ENCODE results near the gene SLC39A11.
"Not testable (repeated sequence)": the region's sequence is repeated elsewhere in the genome, so short reads cannot be mapped to it uniquely, and the experiment has no call there.

The SLC39A11 gene

DNA sequence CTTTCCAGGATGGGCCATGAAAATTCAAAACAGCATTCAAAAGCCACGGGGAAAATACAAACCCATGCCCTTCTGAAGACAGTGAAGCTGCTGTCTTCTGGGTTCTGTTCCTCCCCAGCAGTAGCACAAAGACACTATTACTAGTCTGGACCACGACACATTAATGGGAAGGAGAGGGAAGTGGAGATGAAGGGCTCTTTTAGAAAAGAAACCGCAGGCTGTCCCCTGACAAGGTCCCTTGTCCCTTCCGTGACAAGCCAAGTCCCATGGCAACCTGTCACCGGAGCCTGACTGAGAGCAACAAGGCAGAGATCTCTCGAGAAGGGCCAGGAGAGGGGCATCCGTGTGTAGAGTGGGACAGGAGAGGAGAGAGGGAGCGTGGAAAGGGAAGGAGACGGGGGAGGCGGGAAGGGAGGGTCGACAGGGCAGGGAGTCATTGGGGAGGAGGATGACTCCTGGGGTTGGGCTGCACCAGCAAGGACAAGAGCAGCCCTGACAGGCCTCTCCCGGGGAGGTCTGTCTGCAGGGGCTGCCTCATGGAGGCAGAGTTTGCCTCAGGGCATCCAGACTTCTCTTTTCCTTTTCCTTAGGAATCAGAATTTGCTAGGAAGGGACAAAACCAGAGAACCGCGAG, 436.2 kb downstream of the SLC39A11 start:
- Histone ChIP-seq H4K20me1 (no peaks in the 10 kb centered on the region), H3K9ac (no peak overlapping the region), H3K36me3 (peaks cover 3% of the 10 kb centered on the region; the same call in 1 of the 2 replicates), H3K27me3 (no peaks in the 10 kb centered on the region), H3K4me1 (peaks cover 12% of the 10 kb centered on the region), H3K9me3 (no peaks in the 10 kb centered on the region), H3K27ac (no peak overlapping the region), H3K4me3 (no peak overlapping the region), H3K4me2 (no peak overlapping the region)
- no peak for TF ChIP-seq Cebpa-rat (IDR thresholded peaks at IDR 0.05)

GRCh38 chr17:72654706-72655105, 437.8 kb downstream of the SLC39A11 start:
- no peaks in the 10 kb centered on the region for H4K20me1 ChIP-seq
- no peak overlapping the region for H3K4me2 ChIP-seq
- peaks cover 24% of the 10 kb centered on the region for H3K4me1 ChIP-seq
- no peaks in the 10 kb centered on the region; the same call in 1 of the 2 replicates for H3K36me3 ChIP-seq
- no peak for TF ChIP-seq Cebpa-rat (IDR thresholded peaks at IDR 0.05)
- no peak overlapping the region for H3K9ac ChIP-seq
- no peak overlapping the region for H3K4me3 ChIP-seq
- H3K9me3 ChIP-seq, result no peaks in the 10 kb centered on the region
- H3K27ac ChIP-seq, result no peak overlapping the region
- H3K27me3 ChIP-seq, result no peaks in the 10 kb centered on the region

- Histone ChIP-seq H4K20me1 (no peaks in the 10 kb centered on the region), H3K4me2 (peak overlapping the region; percentile 21), H3K27me3 (no peaks in the 10 kb centered on the region), H3K4me1 (peaks cover 24% of the 10 kb centered on the region), H3K27ac (no peak overlapping the region), H3K9me3 (no peaks in the 10 kb centered on the region), H3K4me3 (no peak overlapping the region), H3K9ac (no peak overlapping the region), H3K36me3 (peaks cover 18% of the 10 kb centered on the region)
- TF ChIP-seq Cebpa-rat (IDR thresholded peaks at IDR 0.05), result no peak
These were observed 440.5 kb downstream of the SLC39A11 start for GRCh38 chr17:72651988-72652387.

- TF ChIP-seq Cebpa-rat (IDR thresholded peaks at IDR 0.05), result no peak
- Histone ChIP-seq H3K9me3 (no peaks in the 10 kb centered on the region), H3K27ac (no peak overlapping the region), H3K36me3 (peaks cover 42% of the 10 kb centered on the region), H3K4me3 (no peak overlapping the region), H4K20me1 (no peaks in the 10 kb centered on the region), H3K4me1 (peaks cover 24% of the 10 kb centered on the region), H3K4me2 (no peak overlapping the region), H3K27me3 (no peaks in the 10 kb centered on the region), H3K9ac (no peak overlapping the region)
These were observed 443.8 kb downstream of the SLC39A11 start for GRCh38 chr17:72648702-72649101.

DNA sequence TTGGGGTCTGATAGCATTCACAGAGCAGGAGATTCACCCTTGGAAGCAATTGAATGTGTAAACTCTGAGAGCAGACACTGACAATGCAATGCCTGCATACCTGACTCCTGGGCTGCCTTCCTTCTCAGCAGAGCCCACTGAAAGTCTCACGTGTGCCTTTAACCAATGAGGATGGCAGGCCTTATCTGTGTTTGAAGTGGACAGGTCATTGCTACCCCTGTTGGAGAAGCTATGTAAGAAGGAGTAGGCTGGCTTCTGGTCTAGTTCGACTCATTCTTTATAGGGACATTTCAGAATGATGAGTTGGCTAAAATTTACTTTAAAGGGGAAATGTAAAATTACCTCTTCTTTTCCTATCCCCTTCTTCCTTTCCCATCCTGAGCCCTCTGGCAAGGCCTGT, 446.3 kb downstream of the SLC39A11 start:
- Histone ChIP-seq H3K4me1 (peaks cover 11% of the 10 kb centered on the region), H4K20me1 (no peaks in the 10 kb centered on the region), H3K27ac (no peak overlapping the region), H3K4me2 (no peak overlapping the region), H3K9ac (no peak overlapping the region), H3K4me3 (no peak overlapping the region), H3K9me3 (no peaks in the 10 kb centered on the region), H3K27me3 (no peaks in the 10 kb centered on the region), H3K36me3 (peaks cover 42% of the 10 kb centered on the region)
- TF ChIP-seq Cebpa-rat (IDR thresholded peaks at IDR 0.05), result no peak

GRCh38 chr17:72644492-72644891, 448.0 kb downstream of the SLC39A11 start:
- H3K36me3 ChIP-seq, result peaks cover 42% of the 10 kb centered on the region
- H3K4me2 ChIP-seq, result no peak overlapping the region
- H3K27ac ChIP-seq, result no peak overlapping the region
- TF ChIP-seq Cebpa-rat (IDR thresholded peaks at IDR 0.05), result no peak
- no peaks in the 10 kb centered on the region for H3K4me1 ChIP-seq
- no peak overlapping the region for H3K9ac ChIP-seq
- peaks cover 7% of the 10 kb centered on the region for H3K9me3 ChIP-seq
- H4K20me1 ChIP-seq, result no peaks in the 10 kb centered on the region
- H3K27me3 ChIP-seq, result no peaks in the 10 kb centered on the region
- H3K4me3 ChIP-seq, result no peak overlapping the region

DNA sequence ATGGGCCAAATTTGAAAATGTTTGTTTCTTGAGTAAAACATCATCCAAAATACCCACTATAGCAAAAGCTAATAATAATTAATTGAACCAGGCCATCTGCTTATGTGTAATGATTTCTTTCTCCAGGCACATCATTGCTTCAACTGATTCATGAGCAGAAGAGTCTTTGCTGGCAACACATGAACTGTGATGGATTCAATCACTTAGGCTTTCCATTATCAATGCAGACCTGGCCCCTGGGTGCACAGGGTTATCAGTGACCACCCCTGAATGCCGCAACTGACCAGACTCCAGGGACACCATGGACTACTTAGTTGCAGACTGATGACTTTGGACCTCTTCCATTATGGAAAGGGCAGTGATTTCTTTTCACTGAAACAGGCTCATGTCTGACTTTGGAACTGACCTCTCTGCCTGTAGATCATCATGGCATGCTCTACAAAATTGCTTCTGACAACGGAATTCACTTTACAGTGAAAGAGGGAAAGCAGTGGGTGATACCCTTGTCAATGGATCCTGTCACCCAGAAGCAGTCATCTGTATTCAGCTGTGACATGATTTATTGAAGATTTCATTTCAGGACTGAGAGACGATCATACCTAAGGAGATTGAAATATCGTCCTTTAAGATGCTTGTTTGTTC, 448.8 kb downstream of the SLC39A11 start:
- no peaks in the 10 kb centered on the region for H4K20me1 ChIP-seq
- peaks cover 37% of the 10 kb centered on the region for H3K36me3 ChIP-seq
- H3K27ac ChIP-seq, result no peak overlapping the region
- peaks cover 8% of the 10 kb centered on the region for H3K9me3 ChIP-seq
- TF ChIP-seq Cebpa-rat (IDR thresholded peaks at IDR 0.05), result no peak
- H3K4me2 ChIP-seq, result no peak overlapping the region
- no peak overlapping the region for H3K4me3 ChIP-seq
- H3K27me3 ChIP-seq, result no peaks in the 10 kb centered on the region
- no peak overlapping the region for H3K9ac ChIP-seq
- H3K4me1 ChIP-seq, result no peaks in the 10 kb centered on the region

DNA sequence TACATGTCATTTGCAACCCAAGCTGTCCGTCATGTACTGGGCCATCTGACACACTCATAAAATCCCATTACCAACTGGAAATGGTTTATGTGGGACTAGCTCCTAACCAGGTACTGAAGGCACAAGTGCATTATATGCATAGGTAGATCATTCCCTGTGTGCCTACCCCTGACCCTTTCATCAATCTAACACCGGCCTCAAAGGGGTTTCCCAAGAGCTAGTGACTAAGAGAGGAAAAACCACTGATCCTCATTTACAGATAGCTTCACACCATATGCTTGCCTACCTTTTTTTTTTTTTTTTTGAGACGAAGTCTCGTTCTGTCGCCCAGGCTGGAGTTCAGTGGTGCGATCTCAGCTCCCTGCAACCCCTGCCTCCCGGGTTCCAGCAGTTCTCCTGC, 449.8 kb downstream of the SLC39A11 start:
- Histone ChIP-seq H3K4me1 (no peaks in the 10 kb centered on the region), H4K20me1 (no peaks in the 10 kb centered on the region), H3K9me3 (peaks cover 8% of the 10 kb centered on the region), H3K9ac (no peak overlapping the region), H3K4me2 (no peak overlapping the region), H3K27me3 (no peaks in the 10 kb centered on the region), H3K36me3 (peaks cover 31% of the 10 kb centered on the region), H3K4me3 (no peak overlapping the region), H3K27ac (no peak overlapping the region)
- TF ChIP-seq Cebpa-rat (IDR thresholded peaks at IDR 0.05), result no peak

DNA sequence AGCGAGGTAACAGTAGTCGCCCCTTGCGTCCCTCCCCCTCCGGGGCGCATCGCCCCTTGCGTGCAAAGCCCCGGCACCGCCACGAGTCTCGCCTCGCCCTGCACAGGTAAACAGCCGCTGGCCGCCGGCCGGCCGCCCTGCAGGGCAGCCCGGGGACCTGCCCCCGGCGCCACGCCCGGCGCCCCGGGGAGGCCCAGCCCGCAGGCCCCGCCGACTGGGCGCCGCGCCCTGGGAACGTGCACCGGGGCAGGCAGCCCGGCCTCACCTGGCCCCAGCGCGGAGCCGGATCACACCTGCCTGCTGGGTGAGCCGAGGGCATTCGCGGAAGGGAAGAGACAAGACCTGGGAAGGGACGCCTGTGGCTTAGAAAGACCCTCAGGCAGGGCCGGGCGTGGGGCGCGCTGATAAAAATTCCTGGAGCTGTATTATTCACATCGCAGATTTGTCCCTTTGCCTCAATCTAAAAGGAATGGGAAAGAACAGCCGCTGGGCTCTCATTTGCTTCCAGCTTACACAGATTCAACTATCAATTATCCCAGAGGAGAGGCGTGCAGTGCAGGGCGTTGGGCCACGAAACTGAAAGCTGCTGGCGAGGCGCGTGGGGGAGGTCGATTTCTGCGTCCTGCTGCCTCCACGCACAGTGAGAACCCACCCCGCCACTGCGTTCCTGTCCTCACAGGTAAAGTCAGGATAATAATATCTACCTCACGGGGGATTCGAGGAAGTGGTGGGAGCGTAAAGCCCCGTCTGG, 451.9 kb downstream of the SLC39A11 start:
- Histone ChIP-seq H3K4me2 (no peak overlapping the region), H3K27me3 (no peaks in the 10 kb centered on the region), H3K4me3 (no peak overlapping the region), H3K36me3 (0 out of 2 replicates have a peak, but pooled peaks cover 12% of the 10 kb centered on the region), H3K9me3 (peaks cover 8% of the 10 kb centered on the region), H3K27ac (no peak overlapping the region), H3K9ac (no peak overlapping the region), H4K20me1 (no peaks in the 10 kb centered on the region), H3K4me1 (no peaks in the 10 kb centered on the region)
- TF ChIP-seq Cebpa-rat (IDR thresholded peaks at IDR 0.05), result no peak

DNA sequence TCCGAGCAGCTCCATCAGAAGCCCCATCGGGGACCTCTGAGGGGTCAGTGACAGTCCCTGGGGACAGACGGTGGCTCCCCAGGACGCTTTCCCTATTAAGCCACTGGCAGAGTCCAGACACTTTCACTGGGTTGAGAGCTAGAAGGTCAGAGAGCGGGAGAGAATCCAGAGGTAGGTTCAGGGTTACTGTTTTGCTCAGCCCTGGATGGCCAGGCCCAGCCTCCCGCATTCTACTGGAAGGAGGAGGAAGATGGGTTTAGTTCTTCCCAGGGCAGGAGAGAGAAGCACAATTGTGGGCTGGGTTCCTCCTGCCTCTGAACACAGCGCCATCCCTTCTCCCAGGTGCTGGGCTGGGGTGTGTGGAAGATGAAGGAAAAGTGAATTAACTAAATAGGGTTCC, 452.8 kb downstream of the SLC39A11 start:
- Histone ChIP-seq H3K27ac (no peak overlapping the region), H4K20me1 (no peaks in the 10 kb centered on the region), H3K4me1 (no peaks in the 10 kb centered on the region), H3K27me3 (no peaks in the 10 kb centered on the region), H3K4me2 (no peak overlapping the region), H3K36me3 (0 out of 2 replicates have a peak, but pooled peaks cover 4% of the 10 kb centered on the region), H3K9ac (no peak overlapping the region), H3K4me3 (no peak overlapping the region), H3K9me3 (peaks cover 8% of the 10 kb centered on the region)
- TF ChIP-seq Cebpa-rat (IDR thresholded peaks at IDR 0.05), result no peak

DNA sequence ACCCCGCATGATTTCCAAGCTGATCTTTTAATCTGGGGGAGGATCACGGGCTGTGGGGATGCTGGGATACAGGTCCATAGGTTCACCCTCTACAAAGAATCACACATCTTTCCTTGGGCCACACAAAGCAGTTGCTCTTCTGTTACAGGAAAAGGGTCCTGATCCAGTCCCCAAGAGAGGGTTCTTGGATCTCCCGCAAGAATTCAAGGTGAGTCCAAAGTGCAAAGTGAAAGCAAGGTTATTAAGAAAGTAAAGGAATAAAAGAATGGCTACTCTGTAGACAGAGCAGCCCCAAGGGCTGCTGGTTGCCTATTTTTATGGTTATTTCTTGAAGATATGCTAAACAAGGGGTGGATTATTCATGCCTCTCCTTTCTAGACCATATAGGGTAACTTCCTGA, 453.6 kb downstream of the SLC39A11 start:
- H4K20me1 ChIP-seq, H3K9ac ChIP-seq, H3K27ac ChIP-seq, H3K36me3 ChIP-seq, H3K9me3 ChIP-seq, H3K4me1 ChIP-seq, H3K4me3 ChIP-seq, H3K27me3 ChIP-seq, H3K4me2 ChIP-seq: not testable (repeated sequence)

Data from BLaER1 (cell line).